OCI-M1 (cell line): Measurements from ENCODE around the gene SLC5A6.

Experiments used
- DNase-seq: peaks from one replicate; lab custom pipeline; 2025; lab: John Stamatoyannopoulos, UW

The SLC5A6 gene

DNA sequence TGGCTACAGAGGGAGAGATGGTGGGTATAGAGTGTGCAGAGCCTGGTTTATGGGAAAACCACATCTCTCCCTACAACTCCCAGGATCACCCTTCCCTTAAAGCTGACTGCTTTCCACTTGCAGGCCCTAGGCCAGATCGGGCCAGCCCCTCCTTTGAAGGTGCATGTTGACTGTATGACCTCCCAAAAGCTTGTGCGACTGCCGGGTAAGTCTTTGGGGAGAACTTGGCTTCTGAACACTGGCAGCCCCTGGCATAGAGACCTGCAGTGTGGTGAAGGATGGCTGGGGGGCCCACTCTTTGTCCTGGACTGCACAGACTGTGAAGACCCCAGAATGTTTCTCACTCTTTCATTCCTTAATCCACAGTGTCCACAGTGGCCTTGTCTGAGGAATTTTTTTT, 24.6 kb upstream of the SLC5A6 start:
- no peak for DNase-seq

- DNase-seq, result no peak
Measured at GRCh38 chr2:27236136-27236535, 24.1 kb upstream of the SLC5A6 start.

DNA sequence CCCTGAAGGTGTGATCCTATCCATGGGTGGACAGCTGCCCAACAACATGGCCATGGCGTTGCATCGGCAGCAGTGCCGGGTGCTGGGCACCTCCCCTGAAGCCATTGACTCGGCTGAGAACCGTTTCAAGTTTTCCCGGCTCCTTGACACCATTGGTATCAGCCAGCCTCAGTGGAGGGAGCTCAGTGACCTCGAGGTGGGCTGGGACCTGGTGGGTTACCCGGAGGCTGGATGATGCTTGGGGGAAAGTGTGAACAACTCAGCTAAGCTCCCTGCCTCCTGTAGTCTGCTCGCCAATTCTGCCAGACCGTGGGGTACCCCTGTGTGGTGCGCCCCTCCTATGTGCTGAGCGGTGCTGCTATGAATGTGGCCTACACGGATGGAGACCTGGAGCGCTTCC, 21.3 kb upstream of the SLC5A6 start:
- DNase-seq, result no peak

- no peak for DNase-seq
Measured at GRCh38 chr2:27231921-27232320, 19.9 kb upstream of the SLC5A6 start.

DNA sequence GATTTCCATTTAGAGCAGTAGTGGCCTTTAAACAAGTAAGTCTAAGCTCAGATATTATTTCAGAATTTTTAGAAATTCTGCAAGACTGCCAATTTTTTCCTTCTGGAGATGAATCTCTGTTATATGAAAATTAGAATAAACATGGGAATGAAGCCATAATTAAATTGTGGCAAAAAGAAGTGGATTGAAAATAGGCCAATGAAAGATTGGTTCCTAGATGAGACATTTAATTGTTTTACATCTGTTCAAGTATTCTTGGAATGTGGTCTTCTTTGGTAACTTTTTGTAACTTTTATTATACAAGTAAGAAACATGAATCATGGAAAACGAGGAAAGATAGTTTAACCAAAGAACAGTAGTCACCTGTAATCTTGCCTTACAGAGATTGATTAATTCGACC, 15.4 kb upstream of the SLC5A6 start:
- DNase-seq, result no peak

DNA sequence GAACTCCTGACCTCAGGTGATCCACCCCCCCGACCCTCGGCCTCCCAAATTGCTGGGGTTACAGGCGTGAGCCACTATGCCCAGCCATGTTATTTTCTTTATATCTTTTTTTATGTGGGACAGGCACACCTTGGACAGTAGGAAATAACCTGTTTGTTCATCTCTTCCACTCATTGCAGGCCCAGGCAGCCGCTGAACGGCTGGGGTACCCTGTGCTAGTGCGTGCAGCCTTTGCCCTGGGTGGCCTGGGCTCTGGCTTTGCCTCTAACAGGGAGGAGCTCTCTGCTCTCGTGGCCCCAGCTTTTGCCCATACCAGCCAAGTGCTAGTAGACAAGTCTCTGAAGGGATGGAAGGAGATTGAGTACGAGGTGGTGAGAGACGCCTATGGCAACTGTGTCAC, 13.5 kb upstream of the SLC5A6 start:
- DNase-seq, result no peak

GRCh38 chr2:27223416-27223815, 11.3 kb upstream of the SLC5A6 start:
- DNase-seq, result no peak

GRCh38 chr2:27222407-27222806, 10.3 kb upstream of the SLC5A6 start:
- no peak for DNase-seq

- no peak for DNase-seq
Measured at GRCh38 chr2:27221166-27221565, 9.1 kb upstream of the SLC5A6 start.

DNA sequence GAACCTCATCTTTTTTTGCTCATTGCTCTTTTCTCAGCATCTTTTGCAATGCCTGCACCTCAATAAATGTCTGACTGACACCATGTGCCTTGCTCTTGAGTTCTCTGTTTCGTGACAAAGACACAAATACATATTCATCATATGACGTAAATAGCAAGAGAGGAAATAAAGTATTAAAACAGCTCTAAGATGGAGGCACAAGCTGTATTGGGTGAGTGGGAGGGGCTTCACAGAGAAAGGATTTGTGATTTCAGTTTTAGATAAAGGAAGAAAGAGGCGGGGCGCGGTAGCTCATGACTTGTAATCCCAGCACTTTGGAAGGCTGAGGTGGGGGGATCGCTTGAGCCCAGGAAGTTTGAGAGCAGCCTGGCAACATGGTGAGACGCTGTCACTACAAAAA, 8.0 kb upstream of the SLC5A6 start:
- no peak for DNase-seq

GRCh38 chr2:27219091-27219490, 7.0 kb upstream of the SLC5A6 start:
- DNase-seq, result no peak

DNA sequence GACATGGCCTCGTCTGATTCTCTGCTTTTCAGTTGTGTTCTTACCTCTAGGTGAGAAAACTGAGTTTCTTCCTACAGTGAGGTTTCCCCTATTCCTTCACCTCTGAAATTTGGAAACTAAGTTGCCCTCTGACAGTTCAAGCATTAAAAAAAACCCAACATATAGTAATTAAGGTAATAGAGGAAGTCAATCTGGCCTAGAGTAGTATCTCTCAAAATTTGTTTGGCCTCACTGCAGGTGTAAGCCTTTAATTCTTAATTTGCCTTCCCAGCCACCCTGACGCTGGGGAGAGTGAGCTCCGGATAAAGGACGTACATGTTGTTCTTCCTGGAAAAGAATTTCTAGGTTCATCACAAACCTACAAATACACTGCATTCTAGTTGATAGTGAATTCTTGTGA, 6.5 kb upstream of the SLC5A6 start:
- peak; percentile 4 for DNase-seq

GRCh38 chr2:27217173-27218121, 5.4 kb upstream of the SLC5A6 start, which contains the start of gene CAD:
TSS of gene CAD (plus strand) at chr2:27217369. CDS start at chr2:27217552, 183 bp downstream.
- peak; percentile 94 for DNase-seq

DNA sequence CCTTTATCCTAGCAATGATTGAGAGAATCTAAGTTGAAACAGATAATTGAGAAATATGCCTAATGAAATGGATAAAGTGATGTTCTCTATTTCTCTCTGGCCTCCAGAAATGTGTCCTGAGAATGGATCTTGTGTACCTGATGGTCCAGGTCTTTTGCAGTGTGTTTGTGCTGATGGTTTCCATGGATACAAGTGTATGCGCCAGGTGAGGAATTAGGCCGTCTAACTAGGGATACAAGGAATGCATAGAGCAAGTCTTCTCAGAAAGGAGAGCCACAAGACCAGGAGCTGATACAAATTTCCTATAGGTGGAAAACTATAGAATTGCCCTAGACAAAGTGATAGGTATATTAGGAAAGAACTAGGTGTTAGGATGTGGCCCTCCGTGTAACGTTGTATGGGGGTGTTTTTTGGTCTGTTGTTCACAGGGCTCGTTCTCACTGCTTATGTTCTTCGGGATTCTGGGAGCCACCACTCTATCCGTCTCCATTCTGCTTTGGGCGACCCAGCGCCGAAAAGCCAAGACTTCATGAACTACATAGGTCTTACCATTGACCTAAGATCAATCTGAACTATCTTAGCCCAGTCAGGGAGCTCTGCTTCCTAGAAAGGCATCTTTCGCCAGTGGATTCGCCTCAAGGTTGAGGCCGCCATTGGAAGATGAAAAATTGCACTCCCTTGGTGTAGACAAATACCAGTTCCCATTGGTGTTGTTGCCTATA, 4.5 kb upstream of the SLC5A6 start:
- no peak for DNase-seq

DNA sequence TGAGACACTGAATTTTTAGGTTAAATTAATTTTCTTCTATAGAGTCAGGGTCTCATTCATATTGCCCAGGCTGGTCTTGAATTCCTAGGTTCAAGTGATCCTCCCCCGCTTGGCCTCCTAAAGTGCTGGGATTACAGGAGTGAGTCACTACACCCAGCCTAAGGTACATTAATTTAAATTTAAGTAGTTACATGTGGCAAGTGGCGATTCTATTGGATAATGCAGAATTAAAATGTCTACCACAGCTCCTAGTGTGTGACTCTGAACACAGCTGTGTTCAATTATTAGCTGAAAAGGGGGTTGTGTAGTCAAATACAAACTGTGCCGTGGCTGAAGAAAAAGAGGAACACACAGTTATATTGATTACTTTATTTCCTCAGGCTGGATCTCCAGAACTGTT, 2.9 kb upstream of the SLC5A6 start:
- DNase-seq, result no peak

DNA sequence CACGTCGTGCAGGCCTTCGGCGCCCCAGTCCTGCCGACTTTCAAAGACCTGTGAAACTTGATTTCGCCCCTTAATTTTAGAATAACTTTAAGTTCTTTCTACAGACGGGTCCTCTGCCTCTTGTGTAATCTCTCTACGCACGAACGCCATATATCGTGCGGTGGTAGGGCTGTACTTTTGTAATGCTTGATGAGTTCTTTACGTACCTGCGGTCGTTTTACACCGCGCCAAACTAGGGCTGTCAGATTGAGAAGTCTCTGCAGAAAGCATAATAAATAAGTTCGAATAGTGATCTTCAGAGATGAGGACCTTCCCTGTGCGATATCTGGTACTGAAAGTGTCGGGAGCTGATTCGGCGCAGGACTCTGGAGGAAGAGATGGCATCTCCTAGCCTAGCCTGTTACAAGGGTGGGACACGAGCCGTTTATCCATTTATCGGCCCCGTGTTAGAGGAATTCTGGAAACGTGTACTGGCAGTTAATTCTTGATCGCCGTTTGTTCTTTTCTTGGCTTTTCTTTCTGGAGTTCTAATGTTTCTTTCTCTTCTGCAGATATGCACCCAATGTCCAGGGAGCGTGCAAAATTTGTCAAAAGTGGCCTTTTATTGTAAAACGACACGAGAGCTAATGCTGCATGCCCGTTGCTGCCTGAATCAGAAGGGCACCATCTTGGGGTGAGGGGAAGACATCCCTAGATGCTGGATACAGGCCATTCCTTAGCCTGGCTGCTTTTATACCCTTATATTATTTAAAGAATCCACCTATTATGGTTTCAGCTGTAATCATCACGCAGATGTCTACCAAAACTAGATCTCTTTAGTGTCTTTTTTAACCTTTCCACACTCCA, 781 bp upstream of the SLC5A6 start:
- peak; percentile 83 for DNase-seq

GRCh38 chr2:27211241-27211942, 676 bp downstream of the SLC5A6 start:
- DNase-seq, result peak; percentile 73

DNA sequence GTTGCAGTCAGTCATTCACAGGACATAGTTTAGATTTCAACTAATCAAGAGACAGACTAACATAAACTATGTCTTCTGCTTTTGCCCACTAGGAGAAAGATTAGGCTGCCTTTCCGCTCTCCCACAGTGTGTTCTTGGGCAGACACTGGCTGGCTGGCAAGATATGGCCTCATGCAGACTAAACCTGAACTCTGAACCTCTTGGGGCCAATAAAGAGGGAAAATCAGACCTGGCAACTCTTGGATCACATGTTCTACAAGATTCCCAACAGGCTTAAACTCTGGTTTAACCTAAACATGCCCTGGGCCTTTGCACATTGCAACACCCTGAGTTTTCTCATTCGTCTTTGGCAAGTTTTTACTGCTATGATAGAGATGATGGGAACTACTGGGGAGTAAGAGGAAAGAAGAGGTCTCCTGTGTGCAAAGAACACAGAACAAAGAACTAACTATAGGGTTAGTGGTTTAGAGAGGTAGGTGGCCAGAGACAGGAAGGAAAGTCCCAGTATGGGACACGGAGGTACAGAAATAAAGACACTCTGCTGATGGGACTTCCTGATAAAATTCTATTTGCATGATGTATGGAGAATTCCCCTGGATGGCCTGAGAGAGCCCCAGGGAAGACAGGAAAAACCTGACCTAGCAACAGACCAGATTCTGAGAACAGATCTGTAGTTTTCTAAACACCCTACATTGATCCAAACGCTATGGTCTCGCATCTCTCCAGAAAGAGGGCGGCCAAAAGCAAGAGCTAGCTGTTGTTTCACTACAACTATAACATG, 2.3 kb downstream of the SLC5A6 start:
- no peak for DNase-seq

DNA sequence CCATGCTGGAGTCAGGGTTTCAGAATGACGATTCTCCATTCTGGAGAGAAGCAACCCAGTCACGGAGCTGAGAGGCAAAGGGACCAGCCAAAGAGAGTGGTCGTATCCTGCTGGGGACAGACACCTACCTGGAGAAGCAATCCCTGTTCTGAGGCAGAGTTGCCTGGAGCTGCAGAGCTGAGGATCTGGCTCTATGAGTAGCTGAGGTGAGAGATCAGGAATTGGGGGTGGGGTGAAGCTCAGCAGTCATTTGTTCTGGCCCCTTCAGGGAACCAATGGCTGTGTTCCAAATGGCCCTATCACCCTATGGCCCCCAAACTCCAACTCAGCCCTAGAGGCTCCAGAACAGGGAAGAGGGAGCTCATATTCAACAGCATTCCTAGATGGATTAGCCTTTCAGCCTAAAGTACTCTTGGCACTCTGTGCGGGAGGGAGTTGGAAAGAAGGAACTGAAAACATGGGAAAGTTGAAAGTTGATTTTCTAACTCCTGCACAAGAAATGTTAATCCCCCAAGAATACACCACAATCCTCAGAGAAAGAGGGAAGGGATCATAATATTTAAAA, 3.5 kb downstream of the SLC5A6 start:
- DNase-seq, result no peak

DNA sequence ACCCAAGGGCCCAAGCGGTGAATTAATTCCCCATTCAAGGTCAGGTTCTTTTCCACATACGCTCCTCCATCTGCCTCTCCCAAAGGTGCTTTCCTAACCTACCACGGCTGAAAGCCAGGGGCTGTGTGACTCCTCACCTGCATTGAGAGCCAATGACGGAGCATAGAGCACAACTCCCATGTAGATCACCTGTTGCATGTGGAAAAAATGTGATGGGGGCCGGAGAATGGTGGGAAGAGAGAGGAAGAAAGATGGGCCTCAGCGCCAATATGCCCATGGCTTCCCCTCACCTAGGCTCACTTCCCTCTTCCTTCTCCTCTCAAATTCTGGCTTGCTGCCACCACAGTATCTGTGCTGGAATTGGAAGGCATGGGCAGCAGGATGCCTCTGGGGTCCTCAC, 5.7 kb downstream of the SLC5A6 start:
- no peak for DNase-seq

GRCh38 chr2:27205206-27205605, 6.9 kb downstream of the SLC5A6 start:
- DNase-seq, result no peak
